Prostate gland (tissue), 2 donors: ENCODE measurements around the gene CDK9. TPM values are rescaled to one million over a fixed set of nuclear protein-coding genes. Genes with fewer than 3 reads are reported as not detected.

Source experiments
- DNase-seq: peaks from one replicate; pipeline ENCODE4 v3.0.0-alpha.2; 2019; ENCODE audit warnings: low spot score
- H3K27ac ChIP-seq, 2 donors: fragments of 200-600 bp; sonication (generic); 2 replicates each; pipeline ENCODE4 v1.5.1; 2017 to 2019
- H3K27me3 ChIP-seq: fragments of 200-600 bp; sonication (generic); replicated peaks from 2 replicates; pipeline ENCODE4 v1.5.1; 2019; ENCODE audit not compliant: insufficient read depth
- H3K36me3 ChIP-seq, 2 donors: fragments of 200-600 bp; sonication (generic); 1 replicate in 1 of 2; 2 replicates in 1 of 2; pipeline versions ENCODE4 v1.5.1 to v1.8.1; 2017 to 2019
- H3K4me1 ChIP-seq: fragments of 200-600 bp; sonication (generic); replicated peaks from 2 replicates; pipeline ENCODE4 v1.5.1; 2019
- H3K4me3 ChIP-seq, 2 donors: fragments of 200-600 bp; sonication (generic); 2 replicates each; pipeline ENCODE4 v1.5.1; 2017 to 2019
- H3K9me3 ChIP-seq: fragments of 200-600 bp; sonication (generic); 2 replicates; pipeline ENCODE4 v1.5.1; 2017
- CTCF ChIP-seq, 4 experiments: fragments of 200-600 bp in 2 of 4; fragments of 450-650 bp in 2 of 4; sonication (generic) in 2 of 4; IDR thresholded peaks; 1 replicate in 3 of 4; 2 replicates in 1 of 4; pipeline ENCODE4 v1.5.1; 2016 to 2019; ENCODE audit warnings: antibody characterized with exemption in 4 of 4, mild to moderate bottlenecking in 2 of 4, moderate library complexity in 2 of 4
- POLR2A ChIP-seq: fragments of 450-650 bp; IDR thresholded peaks from one replicate; pipeline ENCODE4 v1.6.1; 2016; ENCODE audit warnings: antibody characterized with exemption, mild to moderate bottlenecking
- POLR2AphosphoS5 ChIP-seq: sonication (generic); formaldehyde crosslinking; IDR thresholded peaks from one replicate; pipeline ENCODE4 v1.6.1; 2017; ENCODE audit warnings: antibody characterized with exemption
- WGBS: methylation state at CpG from one replicate; pipeline ENCODE4 v1.1.5; 2018; 5-methylcytosine and 5-hydroxymethylcytosine counted together
- intact Hi-C: fragments of 100-400 bp; cut with DNase I; formaldehyde crosslinking; loops from one replicate; pipeline ENCODE4 v1.14.2; 2022
- total RNA-seq, 2 donors: library from RNA; depleted of rRNA; stranded (reverse); fragments of >200 nt; gene quantifications; one replicate each; pipeline ENCODE4 v1.1.0, GENCODE V29; 2016

Gene CDK9
- total RNA-seq, 2 donors from 2014 or later, result 60.3 to 130 TPM

DNA sequence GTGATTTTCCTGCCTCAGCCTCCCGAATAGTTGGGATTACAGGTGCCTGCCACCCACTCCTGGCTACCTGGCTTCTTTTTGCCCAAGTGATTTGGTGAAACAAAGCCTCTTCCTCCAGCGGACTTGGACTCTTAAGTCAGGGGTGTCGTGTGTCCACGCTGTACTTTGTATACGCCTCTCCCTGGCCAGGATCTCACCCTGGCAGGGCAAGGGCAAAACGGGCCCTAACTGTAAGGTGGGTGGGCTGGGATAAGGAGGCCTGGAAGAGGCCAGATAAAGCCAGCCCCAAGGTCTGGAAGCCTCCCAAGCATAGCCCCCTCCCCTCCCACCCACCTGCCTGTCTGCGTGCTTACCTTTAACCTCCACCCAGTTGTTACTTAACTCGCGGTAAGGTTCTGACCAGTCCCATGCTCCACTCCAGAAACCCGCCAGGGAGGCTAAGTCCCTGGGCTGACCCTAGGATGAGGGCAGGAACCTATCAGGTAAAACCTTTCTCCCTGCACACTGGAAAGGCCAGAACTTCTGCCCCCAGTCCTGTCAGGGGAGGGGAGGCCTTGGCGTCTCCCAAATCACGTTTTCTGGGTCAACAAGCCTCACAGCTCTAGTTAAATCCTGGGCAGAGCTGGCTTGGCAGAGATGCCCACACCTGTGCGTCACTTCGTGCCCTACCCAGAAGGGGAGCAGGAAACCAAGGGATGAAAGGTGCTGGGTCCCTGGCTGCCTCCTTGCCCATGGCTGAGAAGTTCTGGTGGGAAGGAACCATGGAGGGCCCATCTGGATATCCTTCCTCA, 8.4 kb downstream of the CDK9 start:
- Histone ChIP-seq H3K4me3 (no peak overlapping the region), H3K36me3 (peaks cover 6% of the 10 kb centered on the region in 2 donors), H3K9me3 (no peaks in the 10 kb centered on the region), H3K27me3 (no peaks in the 10 kb centered on the region), H3K27ac (peak overlapping the region; percentile 53 to 65), H3K4me1 (peaks cover 14% of the 10 kb centered on the region)
- no peak for TF ChIP-seq CTCF (IDR thresholded peaks at IDR 0.05)
- TF ChIP-seq POLR2AphosphoS5, result peak; percentile 44
- intact Hi-C loops, result no loop called here
- peak; percentile 53 for DNase-seq
- WGBS, result 50% methylated on average over 14 of the region's 14 CpGs

DNA sequence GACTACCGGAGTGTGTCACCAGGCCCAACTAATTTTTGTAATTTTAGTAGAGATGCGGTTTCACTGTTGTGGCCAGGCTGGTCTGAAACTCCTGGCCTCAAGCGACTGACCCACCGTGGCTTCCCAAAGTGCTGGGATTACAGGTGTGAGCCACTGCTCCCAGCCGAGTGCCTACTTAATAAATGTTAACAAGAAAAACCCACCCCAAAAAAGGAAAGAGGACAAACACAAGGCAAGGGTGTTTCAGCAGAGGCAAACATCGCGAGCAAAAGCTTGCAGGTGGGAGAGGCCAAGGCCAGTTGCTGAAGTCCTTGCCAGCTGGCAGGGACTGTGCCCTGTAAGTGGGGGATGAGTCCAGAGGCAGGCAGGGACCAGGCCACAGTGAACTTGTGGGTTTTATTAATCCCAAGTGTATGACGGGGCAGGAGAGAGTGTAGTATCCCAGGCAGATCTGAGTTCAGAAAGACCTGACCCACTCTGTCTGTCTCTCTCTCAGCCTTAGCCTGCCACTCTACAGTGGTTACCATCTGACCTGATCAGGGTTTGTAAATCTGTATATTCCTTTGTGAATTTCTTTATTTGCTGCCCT, 10.5 kb downstream of the CDK9 start:
- Histone ChIP-seq H3K36me3 (no peaks in the 10 kb centered on the region), H3K27ac (peak overlapping the region in 1 of 2 donors; percentile 36), H3K27me3 (no peaks in the 10 kb centered on the region), H3K9me3 (no peaks in the 10 kb centered on the region), H3K4me3 (no peak overlapping the region), H3K4me1 (peaks cover 14% of the 10 kb centered on the region)
- no peak for TF ChIP-seq POLR2A
- TF ChIP-seq CTCF (IDR thresholded peaks at IDR 0.05), result no peak
- TF ChIP-seq POLR2AphosphoS5, result peak; percentile 6
- 43% methylated on average over 8 of the region's 8 CpGs for WGBS
- no peak for DNase-seq
- intact Hi-C loops, result no loop called here

DNA sequence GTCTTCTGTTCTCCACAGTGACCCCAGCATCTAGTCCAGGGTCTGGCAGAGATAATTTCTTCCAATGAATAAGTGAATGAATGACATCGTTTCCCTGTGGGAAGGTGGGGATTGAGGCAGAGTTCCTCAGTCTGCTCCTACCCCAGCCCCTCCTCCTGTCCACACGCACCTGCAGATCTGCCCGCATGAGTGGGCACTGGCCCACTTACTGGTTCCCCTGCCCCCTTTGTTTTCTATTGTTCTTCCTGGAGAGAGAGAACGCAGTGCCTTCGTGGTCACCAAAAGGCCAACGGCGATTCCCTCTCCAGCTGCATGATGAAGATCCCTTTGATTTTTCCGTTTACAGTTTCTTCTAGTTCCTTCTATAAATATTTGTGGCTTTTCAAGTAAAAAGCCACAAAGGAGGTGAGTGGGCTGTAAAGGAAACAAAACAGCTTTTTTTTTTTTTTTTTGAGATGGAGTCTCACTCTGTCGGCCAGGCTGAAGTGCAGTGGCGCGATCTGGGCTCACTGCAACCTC, 11.1 kb downstream of the CDK9 start:
- Histone ChIP-seq H3K36me3 (no peaks in the 10 kb centered on the region), H3K9me3 (no peaks in the 10 kb centered on the region), H3K4me1 (peaks cover 17% of the 10 kb centered on the region), H3K27me3 (no peaks in the 10 kb centered on the region), H3K4me3 (no peak overlapping the region), H3K27ac (peak overlapping the region in 1 of 2 donors; percentile 36)
- DNase-seq, result no peak
- TF ChIP-seq POLR2AphosphoS5, result no peak
- no peak for TF ChIP-seq POLR2A
- TF ChIP-seq CTCF (IDR thresholded peaks at IDR 0.05), result no peak
- intact Hi-C loops, result no loop called here
- 13% methylated on average over 11 of the region's 11 CpGs for WGBS

GRCh38 chr9:127801955-127802575, 16.2 kb downstream of the CDK9 start:
- Histone ChIP-seq H3K27ac (peak overlapping the region; percentile 92 to 93), H3K4me1 (peaks cover 16% of the 10 kb centered on the region), H3K9me3 (no peaks in the 10 kb centered on the region), H3K4me3 (peak overlapping the region; percentile 63), H3K27me3 (no peaks in the 10 kb centered on the region), H3K36me3 (peaks cover 0 to under 1% of the 10 kb centered on the region in 2 donors)
- 24% methylated on average over 10 of the region's 10 CpGs for WGBS
- intact Hi-C loops, result loop anchor here (5.0 kb wide), 1 partner anchor 115 kb away; the partner anchor contains the start of gene ST6GALNAC4
- DNase-seq, result no peak
- peak in 1 of 4 experiments; percentile 23 for TF ChIP-seq CTCF (IDR thresholded peaks at IDR 0.05)
- no peak for TF ChIP-seq POLR2A
